Measurements from ENCODE around the gene PADI1.
A peak's percentile ranks its signal among the peaks of the same experiment; 100 is the strongest.

PADI1 gene

GRCh38 chr1:17181781-17182464, 23.0 kb upstream of the PADI1 start:
- DNase-seq (ENCODE audit: low read depth): no peak

GRCh38 chr1:17183388-17184160, 21.4 kb upstream of the PADI1 start:
- DNase-seq (ENCODE audit: low read depth): no peak

GRCh38 chr1:17184161-17184665, 20.7 kb upstream of the PADI1 start:
- no peak for DNase-seq (ENCODE audit: low read depth)

GRCh38 chr1:17184822-17185484, 20.0 kb upstream of the PADI1 start:
- DNase-seq (ENCODE audit: low read depth): no peak

- no peak for DNase-seq (ENCODE audit: low read depth)
These were observed 19.5 kb upstream of the PADI1 start for GRCh38 chr1:17185485-17185860.

GRCh38 chr1:17186216-17186909, 18.6 kb upstream of the PADI1 start:
- no peak for DNase-seq (ENCODE audit: low read depth)

GRCh38 chr1:17187051-17187450, 17.9 kb upstream of the PADI1 start:
- DNase-seq (ENCODE audit: low read depth): no peak

GRCh38 chr1:17188217-17188616, 16.7 kb upstream of the PADI1 start:
- DNase-seq (ENCODE audit: low read depth): no peak

- no peak for DNase-seq (ENCODE audit: low read depth)
These were observed 15.9 kb upstream of the PADI1 start for GRCh38 chr1:17188889-17189631.

- DNase-seq (ENCODE audit: low read depth): no peak
These were observed 15.3 kb upstream of the PADI1 start for GRCh38 chr1:17189632-17189990.

- DNase-seq (ENCODE audit: low read depth): peak; percentile 96
These were observed 14.6 kb upstream of the PADI1 start for GRCh38 chr1:17190010-17190995.

- no peak for DNase-seq (ENCODE audit: low read depth)
These were observed 13.0 kb upstream of the PADI1 start for GRCh38 chr1:17191990-17192242.

GRCh38 chr1:17192394-17193221, 12.3 kb upstream of the PADI1 start:
- DNase-seq (ENCODE audit: low read depth): no peak

- no peak for DNase-seq (ENCODE audit: low read depth)
These were observed 11.5 kb upstream of the PADI1 start for GRCh38 chr1:17193222-17194132.

- DNase-seq (ENCODE audit: low read depth): no peak
These were observed 10.8 kb upstream of the PADI1 start for GRCh38 chr1:17194133-17194475.

- DNase-seq (ENCODE audit: low read depth): no peak
These were observed 10.1 kb upstream of the PADI1 start for GRCh38 chr1:17194615-17195528.

- DNase-seq (ENCODE audit: low read depth): no peak
These were observed 9.2 kb upstream of the PADI1 start for GRCh38 chr1:17195731-17196130.

All from GM04504 (cell line).